GM21619 (cell line): ENCODE data around the gene CADM1.

Experiments used
- ATAC-seq: cut with Tn5 transposase; IDR thresholded peaks from one replicate; pipeline ENCODE4 v1.9.1; 2021; ENCODE audit not compliant: unreplicated experiment

Gene CADM1

GRCh38 chr11:115452241-115452640, 52.0 kb downstream of the CADM1 start:
- no peak for ATAC-seq

GRCh38 chr11:115450519-115450918, 53.7 kb downstream of the CADM1 start:
- no peak for ATAC-seq

GRCh38 chr11:115447273-115447864, 56.8 kb downstream of the CADM1 start:
- ATAC-seq = no peak

GRCh38 chr11:115446214-115446613, 58.0 kb downstream of the CADM1 start:
- ATAC-seq = no peak

- ATAC-seq = no peak
Observed at GRCh38 chr11:115444542-115444941, 59.7 kb downstream of the CADM1 start.

GRCh38 chr11:115439969-115440540, 64.2 kb downstream of the CADM1 start:
- no peak for ATAC-seq

- ATAC-seq = no peak
Observed at GRCh38 chr11:115439385-115439784, 64.8 kb downstream of the CADM1 start.

GRCh38 chr11:115437902-115438575, 66.2 kb downstream of the CADM1 start:
- ATAC-seq = no peak

GRCh38 chr11:115430345-115430744, 73.9 kb downstream of the CADM1 start:
- no peak for ATAC-seq

- ATAC-seq = no peak
Observed at GRCh38 chr11:115428306-115428705, 75.9 kb downstream of the CADM1 start.

- no peak for ATAC-seq
Observed at GRCh38 chr11:115425816-115426215, 78.4 kb downstream of the CADM1 start.

GRCh38 chr11:115425250-115425649, 79.0 kb downstream of the CADM1 start:
- no peak for ATAC-seq

GRCh38 chr11:115423728-115424459, 80.3 kb downstream of the CADM1 start:
- no peak for ATAC-seq

GRCh38 chr11:115421992-115422689, 82.1 kb downstream of the CADM1 start:
- no peak for ATAC-seq

GRCh38 chr11:115421352-115421991, 82.7 kb downstream of the CADM1 start:
- ATAC-seq = no peak

GRCh38 chr11:115420505-115420904, 83.7 kb downstream of the CADM1 start:
- ATAC-seq = no peak

- ATAC-seq = no peak
Observed at GRCh38 chr11:115418626-115419025, 85.6 kb downstream of the CADM1 start.

GRCh38 chr11:115418081-115418480, 86.1 kb downstream of the CADM1 start:
- no peak for ATAC-seq

GRCh38 chr11:115411120-115411519, 93.1 kb downstream of the CADM1 start:
- no peak for ATAC-seq

- ATAC-seq = no peak
Observed at GRCh38 chr11:115409691-115410220, 94.5 kb downstream of the CADM1 start.
